ENCODE measurements around the gene FKBP5. TPM values are rescaled to one million over a fixed set of nuclear protein-coding genes. Genes with fewer than 3 reads are reported as not detected.

The FKBP5 gene
- total and polyA plus RNA-seq, 9 of the 15 experiments (the other 6 are each of a cell fraction or from before 2014, with no cell fraction given), result 32.7 to 151 (median 75.0) TPM

- TF ChIP-seq JUND (IDR thresholded peaks at IDR 0.05; ENCODE audit: borderline replicate concordance, low read depth, low read length), result no peak; the same call in 1 of the 2 replicates
- peak; percentile 23; the same call in 1 of the 3 replicates for TF ChIP-seq JUND (tag; IDR thresholded peaks at IDR 0.05; ENCODE audit: borderline replicate concordance, low read depth, low read length)
- TF ChIP-seq, protein P1, sequence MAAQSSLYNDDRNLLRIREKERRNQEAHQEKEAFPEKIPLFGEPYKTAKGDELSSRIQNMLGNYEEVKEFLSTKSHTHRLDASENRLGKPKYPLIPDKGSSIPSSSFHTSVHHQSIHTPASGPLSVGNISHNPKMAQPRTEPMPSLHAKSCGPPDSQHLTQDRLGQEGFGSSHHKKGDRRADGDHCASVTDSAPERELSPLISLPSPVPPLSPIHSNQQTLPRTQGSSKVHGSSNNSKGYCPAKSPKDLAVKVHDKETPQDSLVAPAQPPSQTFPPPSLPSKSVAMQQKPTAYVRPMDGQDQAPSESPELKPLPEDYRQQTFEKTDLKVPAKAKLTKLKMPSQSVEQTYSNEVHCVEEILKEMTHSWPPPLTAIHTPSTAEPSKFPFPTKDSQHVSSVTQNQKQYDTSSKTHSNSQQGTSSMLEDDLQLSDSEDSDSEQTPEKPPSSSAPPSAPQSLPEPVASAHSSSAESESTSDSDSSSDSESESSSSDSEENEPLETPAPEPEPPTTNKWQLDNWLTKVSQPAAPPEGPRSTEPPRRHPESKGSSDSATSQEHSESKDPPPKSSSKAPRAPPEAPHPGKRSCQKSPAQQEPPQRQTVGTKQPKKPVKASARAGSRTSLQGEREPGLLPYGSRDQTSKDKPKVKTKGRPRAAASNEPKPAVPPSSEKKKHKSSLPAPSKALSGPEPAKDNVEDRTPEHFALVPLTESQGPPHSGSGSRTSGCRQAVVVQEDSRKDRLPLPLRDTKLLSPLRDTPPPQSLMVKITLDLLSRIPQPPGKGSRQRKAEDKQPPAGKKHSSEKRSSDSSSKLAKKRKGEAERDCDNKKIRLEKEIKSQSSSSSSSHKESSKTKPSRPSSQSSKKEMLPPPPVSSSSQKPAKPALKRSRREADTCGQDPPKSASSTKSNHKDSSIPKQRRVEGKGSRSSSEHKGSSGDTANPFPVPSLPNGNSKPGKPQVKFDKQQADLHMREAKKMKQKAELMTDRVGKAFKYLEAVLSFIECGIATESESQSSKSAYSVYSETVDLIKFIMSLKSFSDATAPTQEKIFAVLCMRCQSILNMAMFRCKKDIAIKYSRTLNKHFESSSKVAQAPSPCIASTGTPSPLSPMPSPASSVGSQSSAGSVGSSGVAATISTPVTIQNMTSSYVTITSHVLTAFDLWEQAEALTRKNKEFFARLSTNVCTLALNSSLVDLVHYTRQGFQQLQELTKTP (IDR thresholded peaks at IDR 0.05; ENCODE audit: low read depth in 1 of 2, partially characterized antibody in 2 of 2), result no peak
- no peak; a peak in 1 of 4 replicates for TF ChIP-seq TEAD1 (CRISPR knock-in tag; IDR thresholded peaks at IDR 0.05)
- no peak for TF ChIP-seq RBM39 (optimal IDR thresholded peaks at IDR 0.05; ENCODE audit: low read depth, low read length)
- peak; percentile 3 to 83 (median 77) for TF ChIP-seq YY1 (IDR thresholded peaks at IDR 0.05; ENCODE audit: borderline replicate concordance in 1 of 3, control insufficient read depth in 1 of 3, extremely low read depth in 1 of 3, insufficient read depth in 3 of 3, insufficient read length in 1 of 3, insufficient replicate concordance in 2 of 3, low read depth in 1 of 3, low read length in 2 of 3)
- peak; percentile 72; the same call in 1 of the 2 replicates for TF ChIP-seq HDGF (IDR thresholded peaks at IDR 0.05)
- no peak for TF ChIP-seq SLC30A9 (CRISPR knock-in tag; IDR thresholded peaks at IDR 0.05)
- TF ChIP-seq, protein P2, sequence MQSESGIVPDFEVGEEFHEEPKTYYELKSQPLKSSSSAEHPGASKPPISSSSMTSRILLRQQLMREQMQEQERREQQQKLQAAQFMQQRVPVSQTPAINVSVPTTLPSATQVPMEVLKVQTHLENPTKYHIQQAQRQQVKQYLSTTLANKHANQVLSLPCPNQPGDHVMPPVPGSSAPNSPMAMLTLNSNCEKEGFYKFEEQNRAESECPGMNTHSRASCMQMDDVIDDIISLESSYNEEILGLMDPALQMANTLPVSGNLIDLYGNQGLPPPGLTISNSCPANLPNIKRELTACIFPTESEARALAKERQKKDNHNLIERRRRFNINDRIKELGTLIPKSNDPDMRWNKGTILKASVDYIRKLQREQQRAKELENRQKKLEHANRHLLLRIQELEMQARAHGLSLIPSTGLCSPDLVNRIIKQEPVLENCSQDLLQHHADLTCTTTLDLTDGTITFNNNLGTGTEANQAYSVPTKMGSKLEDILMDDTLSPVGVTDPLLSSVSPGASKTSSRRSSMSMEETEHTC (IDR thresholded peaks at IDR 0.05), result peak; percentile 66; the same call in 1 of the 2 replicates
- peak; percentile 93 for TF ChIP-seq ZNF592 (IDR thresholded peaks at IDR 0.05)
- peak; percentile 96 to 98 for TF ChIP-seq MNT (conservative IDR thresholded peaks at IDR 0.05)
- no peak for TF ChIP-seq ZNF224 (CRISPR knock-in tag; IDR thresholded peaks at IDR 0.05)
- TF ChIP-seq SMC3 (conservative IDR thresholded peaks at IDR 0.05; ENCODE audit: insufficient read depth, low read depth, low read length), result no peak
Observed at GRCh38 chr6:35688605-35689322, at the start of gene FKBP5 (continued).
